Left lung (tissue), 10 donors: Measurements from ENCODE around the gene DPP7. TPM values are rescaled to one million over a fixed set of nuclear protein-coding genes. Genes with fewer than 3 reads are reported as not detected.
"Not testable (repeated sequence)": the region's sequence is repeated elsewhere in the genome, so short reads cannot be mapped to it uniquely, and the experiment has no call there.

Source experiments
- ATAC-seq: fragments of 200-7000 bp; cut with Tn5 transposase; one replicate; pipeline ENCODE4 v1.9.1; 2020; ENCODE audit warnings: moderate library complexity
- DNase-seq, 4 donors: peaks; one replicate each; pipeline ENCODE4 v3.0.0-alpha.2; 2013 to 2020
- H3K27ac ChIP-seq, 2 donors: fragments of 200-600 bp; sonication (generic) in 1 of 2; one replicate each; pipeline versions ENCODE4 v1.5.0 to v1.8.0; 2020 to 2021
- H3K27me3 ChIP-seq, 2 donors: fragments of 200-600 bp; sonication (generic) in 1 of 2; one replicate each; pipeline versions ENCODE4 v1.5.0 to v1.8.0; 2020 to 2021
- H3K36me3 ChIP-seq, 2 donors: fragments of 200-600 bp; sonication (generic) in 1 of 2; one replicate each; pipeline versions ENCODE4 v1.5.0 to v1.8.0; 2020 to 2021
- H3K4me1 ChIP-seq, 2 donors: fragments of 200-600 bp; one replicate each; pipeline ENCODE4 v1.8.0; 2021
- H3K4me3 ChIP-seq, 2 donors: fragments of 200-600 bp; sonication (generic) in 1 of 2; one replicate each; pipeline versions ENCODE4 v1.5.0 to v1.8.0; 2020 to 2021; ENCODE audit warnings: mild to moderate bottlenecking in 1 of 2
- H3K9me3 ChIP-seq, 2 donors: fragments of 200-600 bp; sonication (generic) in 1 of 2; one replicate each; pipeline versions ENCODE4 v1.5.0 to v1.8.0; 2020 to 2021
- CTCF ChIP-seq, 2 donors: fragments of 200-600 bp; sonication (generic) in 1 of 2; IDR thresholded peaks; one replicate each; pipeline versions ENCODE4 v1.5.0 to v1.8.0; 2021; ENCODE audit warnings: antibody characterized with exemption in 2 of 2
- intact Hi-C, 2 donors: fragments of 100-400 bp; cut with DNase I; formaldehyde crosslinking; loops; one replicate each; pipeline versions ENCODE4 v1.11.2 to v1.14.2; 2022
- polyA plus RNA-seq, 6 donors: library from polyadenylated mRNA; unstranded; fragments of 120-200 nt; gene quantifications; one replicate each; pipeline ENCODE4 v1.2.1, GENCODE V29; 2013; ENCODE audit not compliant: insufficient read length in 6 of 6
- total RNA-seq, 2 donors: library from RNA; stranded (reverse); fragmentation: NEBNext Ultra II Directional; extraction: Animal tissue kit (Norgen Biotek cat#: 25700); gene quantifications; one replicate each; pipeline ENCODE4 v1.2.1, GENCODE V29; 2021
- donor health status: DM: no; HTN: yes; CAD: no.
- donor health status: DM: no; HTN: no; CAD: no.

The DPP7 gene
- total and polyA plus RNA-seq, 8 donors: 35.8 to 165 (median 47.9) TPM

- no peak for TF ChIP-seq CTCF (IDR thresholded peaks at IDR 0.05)
- peak in 1 of 4 donors; percentile 67 for DNase-seq
- Histone ChIP-seq H3K36me3 (no peaks in the 10 kb centered on the region), H3K4me1 (peaks cover 0 to 3% of the 10 kb centered on the region in 2 donors), H3K27ac (no peak overlapping the region), H3K9me3 (no peaks in the 10 kb centered on the region), H3K4me3 (no peak overlapping the region), H3K27me3 (peaks cover 50 to 99% of the 10 kb centered on the region in 2 donors)
- ATAC-seq: no peak
- intact Hi-C loops: no loop called here
These were observed 21.8 kb upstream of the DPP7 start for GRCh38 chr9:137136261-137136880.

DNA sequence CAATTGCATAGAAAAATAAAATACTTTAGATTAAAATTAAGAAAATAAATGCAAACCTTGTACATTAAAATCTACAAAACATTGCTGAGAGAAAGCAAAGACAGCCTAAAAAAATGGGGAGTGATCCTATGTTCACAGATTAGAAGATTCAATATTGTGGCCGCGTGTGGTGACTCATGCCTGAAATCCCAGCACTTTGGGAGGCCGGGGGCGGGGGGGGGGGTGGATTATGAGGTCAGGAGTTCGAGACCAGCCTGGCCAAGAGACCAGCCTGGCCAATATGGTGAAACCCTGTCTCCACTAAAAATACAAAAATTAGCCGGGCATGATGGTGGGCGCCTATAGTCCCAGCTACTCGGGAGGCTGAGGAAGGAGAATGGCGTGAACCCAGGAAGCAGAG is 20.6 kb upstream of the DPP7 start:
- ATAC-seq, H3K9me3 ChIP-seq, DNase-seq, intact Hi-C loops, H3K27ac ChIP-seq, H3K4me1 ChIP-seq, H3K36me3 ChIP-seq, H3K4me3 ChIP-seq: not testable (repeated sequence)
- H3K27me3 ChIP-seq: peaks cover 38 to 99% of the 10 kb centered on the region in 2 donors

DNA sequence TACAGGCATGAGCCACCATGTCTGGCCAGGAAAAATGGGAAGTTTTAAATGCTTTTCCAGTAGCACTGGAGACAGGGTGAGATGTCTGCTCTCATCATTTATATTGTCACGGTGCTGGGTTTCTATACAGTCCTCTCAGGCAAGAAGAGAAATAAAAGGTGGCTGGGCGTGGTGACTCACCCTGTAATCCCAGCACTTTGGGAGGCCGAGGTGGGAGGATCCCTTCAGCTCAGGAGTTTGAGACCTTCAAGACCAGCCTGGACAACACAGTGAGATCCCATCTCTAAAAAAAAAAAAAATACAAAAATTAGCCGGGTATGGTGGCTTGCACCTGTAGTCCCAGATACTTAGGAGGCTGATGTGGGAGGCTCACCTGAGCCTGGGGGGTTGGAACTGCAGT is 19.7 kb upstream of the DPP7 start:
- H3K4me3 ChIP-seq: no peak overlapping the region
- no peaks in the 10 kb centered on the region for H3K36me3 ChIP-seq
- TF ChIP-seq CTCF (IDR thresholded peaks at IDR 0.05): no peak
- no peak overlapping the region for H3K27ac ChIP-seq
- H3K4me1 ChIP-seq: peaks cover 5 to 10% of the 10 kb centered on the region in 2 donors
- H3K9me3 ChIP-seq: no peaks in the 10 kb centered on the region
- DNase-seq: no peak
- H3K27me3 ChIP-seq: peaks cover 30 to 97% of the 10 kb centered on the region in 2 donors
- intact Hi-C loops: no loop called here
- ATAC-seq: no peak

- DNase-seq (no peak), ATAC-seq (peak; percentile 10)
- peak overlapping the region; percentile 62 to 73 for H3K27ac ChIP-seq
- H3K36me3 ChIP-seq: no peaks in the 10 kb centered on the region
- intact Hi-C loops: no loop called here
- no peak for TF ChIP-seq CTCF (IDR thresholded peaks at IDR 0.05)
- no peaks in the 10 kb centered on the region for H3K9me3 ChIP-seq
- H3K4me3 ChIP-seq: peak overlapping the region; percentile 84 to 88
- peaks cover 20 to 38% of the 10 kb centered on the region in 2 donors for H3K4me1 ChIP-seq
- H3K27me3 ChIP-seq: peaks cover 0 to 58% of the 10 kb centered on the region in 2 donors
These were observed 15.7 kb upstream of the DPP7 start for GRCh38 chr9:137130176-137130755.

- no peaks in the 10 kb centered on the region for H3K9me3 ChIP-seq
- peak overlapping the region; percentile 62 to 73 for H3K27ac ChIP-seq
- intact Hi-C loops: no loop called here
- H3K27me3 ChIP-seq: peaks cover 0 to 51% of the 10 kb centered on the region in 2 donors
- no peaks in the 10 kb centered on the region for H3K36me3 ChIP-seq
- H3K4me3 ChIP-seq: peak overlapping the region; percentile 84 to 88
- TF ChIP-seq CTCF (IDR thresholded peaks at IDR 0.05): no peak
- DNase-seq (peak; percentile 78 to 98 (median 91)), ATAC-seq (peak; percentile 97)
- peaks cover 20 to 38% of the 10 kb centered on the region in 2 donors for H3K4me1 ChIP-seq
These were observed 15.1 kb upstream of the DPP7 start for GRCh38 chr9:137129456-137130175.
